Vagina (tissue), 2 donors: ENCODE results near the gene GUCY2F.

ENCODE experiments used
- POLR2A ChIP-seq, 2 donors: fragments of 450-650 bp; IDR thresholded peaks; one replicate each; pipeline ENCODE4 v1.6.1; 2017; ENCODE audit warnings: antibody characterized with exemption in 2 of 2, mild to moderate bottlenecking in 2 of 2, moderate library complexity in 2 of 2
- TF ChIP-seq, protein P1 (sequence below), 3 experiments: fragments of 450-650 bp in 2 of 3; fragments of 200-600 bp in 1 of 3; sonication (generic) in 1 of 3; IDR thresholded peaks; one replicate each; pipeline ENCODE4 v1.5.1; 2017 to 2019; ENCODE audit warnings: antibody characterized with exemption in 3 of 3, mild to moderate bottlenecking in 2 of 3, moderate library complexity in 2 of 3

DNA sequence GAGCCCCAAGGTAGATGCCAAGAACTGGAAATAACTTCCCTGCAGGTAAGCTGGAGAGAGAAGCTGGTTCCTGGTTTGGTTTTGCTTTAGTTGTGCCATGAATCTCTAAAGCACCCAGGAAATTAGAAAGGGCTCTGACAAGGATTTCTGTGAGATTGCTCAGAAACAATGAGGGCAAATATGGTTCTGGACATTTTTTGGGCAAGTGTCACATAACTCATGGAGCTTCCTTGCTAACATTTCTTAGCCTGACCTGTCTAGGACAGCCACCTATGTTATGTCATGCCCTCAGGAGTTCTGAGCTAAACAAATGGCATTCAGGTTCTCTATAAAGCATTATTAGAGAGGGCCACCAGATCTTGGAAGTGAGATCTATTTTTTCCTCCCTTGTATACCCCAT is 131.8 kb downstream of the GUCY2F start:
- no peak for TF ChIP-seq POLR2A (IDR thresholded peaks at IDR 0.05)
- TF ChIP-seq, protein P1, sequence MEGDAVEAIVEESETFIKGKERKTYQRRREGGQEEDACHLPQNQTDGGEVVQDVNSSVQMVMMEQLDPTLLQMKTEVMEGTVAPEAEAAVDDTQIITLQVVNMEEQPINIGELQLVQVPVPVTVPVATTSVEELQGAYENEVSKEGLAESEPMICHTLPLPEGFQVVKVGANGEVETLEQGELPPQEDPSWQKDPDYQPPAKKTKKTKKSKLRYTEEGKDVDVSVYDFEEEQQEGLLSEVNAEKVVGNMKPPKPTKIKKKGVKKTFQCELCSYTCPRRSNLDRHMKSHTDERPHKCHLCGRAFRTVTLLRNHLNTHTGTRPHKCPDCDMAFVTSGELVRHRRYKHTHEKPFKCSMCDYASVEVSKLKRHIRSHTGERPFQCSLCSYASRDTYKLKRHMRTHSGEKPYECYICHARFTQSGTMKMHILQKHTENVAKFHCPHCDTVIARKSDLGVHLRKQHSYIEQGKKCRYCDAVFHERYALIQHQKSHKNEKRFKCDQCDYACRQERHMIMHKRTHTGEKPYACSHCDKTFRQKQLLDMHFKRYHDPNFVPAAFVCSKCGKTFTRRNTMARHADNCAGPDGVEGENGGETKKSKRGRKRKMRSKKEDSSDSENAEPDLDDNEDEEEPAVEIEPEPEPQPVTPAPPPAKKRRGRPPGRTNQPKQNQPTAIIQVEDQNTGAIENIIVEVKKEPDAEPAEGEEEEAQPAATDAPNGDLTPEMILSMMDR (IDR thresholded peaks at IDR 0.05): no peak
